GM12872 (cell line): ENCODE data around the gene UCN2.

Experiments used
- TF ChIP-seq, protein P1 (sequence below): IDR thresholded peaks from 3 replicates; pipeline ENCODE4 v1.5.1; 2011; ENCODE audit warnings: low read depth, mild to moderate bottlenecking, low read length, moderate library complexity; ENCODE audit not compliant: insufficient read depth

The UCN2 gene

DNA sequence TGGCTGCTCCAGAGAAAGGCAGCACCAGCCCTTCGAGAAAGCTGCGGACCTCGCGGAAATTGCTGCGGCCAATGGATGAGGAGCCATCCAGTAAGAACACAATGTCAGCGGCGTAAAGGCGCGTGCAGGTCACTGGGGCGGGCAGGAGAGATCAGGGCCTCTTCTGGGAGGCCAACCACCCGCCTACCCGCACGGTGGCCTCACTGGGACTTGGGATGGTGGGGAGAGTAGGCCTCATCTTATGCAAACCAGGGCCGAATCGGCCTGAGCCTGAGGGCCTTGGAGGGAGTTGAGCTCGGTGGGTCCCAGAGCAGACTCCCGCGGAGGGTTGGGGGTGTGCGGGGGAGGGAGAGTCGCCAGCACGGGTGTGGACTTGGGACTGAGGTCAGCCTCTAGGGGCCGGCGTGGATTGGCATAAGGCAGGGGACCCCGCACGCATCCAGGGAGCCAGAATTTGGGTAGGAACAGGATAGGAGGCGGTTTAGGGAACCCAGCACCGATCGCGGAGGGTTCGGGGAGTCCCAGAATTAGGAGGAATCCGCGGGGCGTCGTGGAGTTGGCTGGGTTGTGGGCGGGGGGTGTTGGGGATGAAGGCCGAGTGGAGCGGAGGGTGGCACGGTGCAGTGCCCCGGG, 31.0 kb upstream of the UCN2 start:
- TF ChIP-seq, protein P1, sequence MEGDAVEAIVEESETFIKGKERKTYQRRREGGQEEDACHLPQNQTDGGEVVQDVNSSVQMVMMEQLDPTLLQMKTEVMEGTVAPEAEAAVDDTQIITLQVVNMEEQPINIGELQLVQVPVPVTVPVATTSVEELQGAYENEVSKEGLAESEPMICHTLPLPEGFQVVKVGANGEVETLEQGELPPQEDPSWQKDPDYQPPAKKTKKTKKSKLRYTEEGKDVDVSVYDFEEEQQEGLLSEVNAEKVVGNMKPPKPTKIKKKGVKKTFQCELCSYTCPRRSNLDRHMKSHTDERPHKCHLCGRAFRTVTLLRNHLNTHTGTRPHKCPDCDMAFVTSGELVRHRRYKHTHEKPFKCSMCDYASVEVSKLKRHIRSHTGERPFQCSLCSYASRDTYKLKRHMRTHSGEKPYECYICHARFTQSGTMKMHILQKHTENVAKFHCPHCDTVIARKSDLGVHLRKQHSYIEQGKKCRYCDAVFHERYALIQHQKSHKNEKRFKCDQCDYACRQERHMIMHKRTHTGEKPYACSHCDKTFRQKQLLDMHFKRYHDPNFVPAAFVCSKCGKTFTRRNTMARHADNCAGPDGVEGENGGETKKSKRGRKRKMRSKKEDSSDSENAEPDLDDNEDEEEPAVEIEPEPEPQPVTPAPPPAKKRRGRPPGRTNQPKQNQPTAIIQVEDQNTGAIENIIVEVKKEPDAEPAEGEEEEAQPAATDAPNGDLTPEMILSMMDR: no peak

DNA sequence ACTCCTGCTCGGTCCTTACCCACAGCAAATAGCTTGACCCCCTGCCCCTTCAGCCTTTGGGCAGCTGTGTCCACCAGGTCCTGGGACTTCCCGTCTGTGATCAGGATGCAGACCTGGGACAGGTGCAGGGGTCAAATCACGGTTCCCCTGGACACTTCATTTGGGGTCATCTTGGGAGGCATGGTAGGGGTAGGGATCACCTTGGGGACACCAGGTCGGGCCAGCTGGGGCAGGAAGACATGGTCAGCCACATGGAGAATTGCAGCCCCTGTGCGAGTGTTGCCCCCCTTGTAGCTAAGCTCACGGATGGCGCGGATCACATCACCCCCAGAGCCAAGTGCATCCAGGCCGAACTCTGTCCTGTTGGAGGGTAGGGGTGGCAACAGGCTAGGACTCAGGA, 29.8 kb upstream of the UCN2 start:
- TF ChIP-seq, protein P1: no peak

DNA sequence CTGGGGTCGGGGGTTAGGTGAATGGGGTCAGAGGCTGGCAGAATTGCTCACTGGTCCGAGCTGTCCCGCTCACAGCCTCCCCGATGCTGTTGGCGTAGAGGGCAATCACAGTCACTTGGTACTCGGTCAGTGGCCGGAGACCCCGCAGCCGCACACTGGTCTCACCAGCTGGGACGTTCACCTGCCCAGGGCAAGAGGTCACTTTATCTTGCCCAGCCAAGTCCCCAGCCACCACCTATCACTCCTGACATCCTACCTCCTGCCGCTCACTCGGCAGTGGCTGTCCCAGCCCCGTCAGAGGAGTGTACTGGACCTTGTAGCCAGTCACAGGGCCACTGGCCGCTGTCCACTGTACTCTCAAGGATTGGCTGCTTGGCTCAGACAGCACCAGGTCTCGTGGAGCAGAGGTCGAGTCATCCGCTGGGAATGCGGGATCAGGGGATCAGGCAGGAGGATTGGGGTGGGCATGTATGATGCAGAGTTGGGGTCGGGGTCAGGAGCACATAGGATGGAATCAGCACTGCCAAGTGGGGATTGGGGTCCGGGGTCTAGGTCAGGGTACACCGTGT, 29.0 kb upstream of the UCN2 start:
- TF ChIP-seq, protein P1: no peak

DNA sequence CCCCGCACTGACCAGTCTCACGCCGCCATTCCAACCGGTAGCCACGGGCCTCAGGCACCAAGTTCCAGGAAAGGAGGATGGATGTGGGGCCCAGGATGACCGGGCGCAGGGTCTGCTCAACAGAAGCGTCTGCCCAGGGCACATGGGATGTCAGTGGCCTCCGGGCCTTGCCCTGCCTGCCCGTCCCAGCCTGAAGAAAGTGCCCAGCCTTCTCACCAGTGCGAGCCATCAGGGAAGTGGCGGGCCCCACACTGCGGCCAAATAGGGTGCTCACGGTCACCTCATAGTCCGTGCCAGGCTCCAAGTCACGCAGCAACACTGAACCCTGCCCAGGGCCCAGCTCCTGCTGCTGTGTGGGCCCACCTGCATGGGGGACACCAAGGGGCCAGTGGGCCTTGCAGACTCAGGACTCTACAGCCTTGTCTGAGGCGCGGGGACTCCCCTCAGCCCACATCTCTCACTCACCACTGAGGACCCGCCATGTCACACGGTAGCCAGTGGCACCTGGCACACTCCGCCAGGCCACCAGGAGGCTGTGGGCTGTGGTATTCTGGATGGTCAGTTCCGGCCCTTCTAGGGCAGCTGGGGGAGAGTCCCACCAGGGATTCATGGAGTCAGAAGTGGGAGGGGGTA, 28.4 kb upstream of the UCN2 start:
- TF ChIP-seq, protein P1: no peak

DNA sequence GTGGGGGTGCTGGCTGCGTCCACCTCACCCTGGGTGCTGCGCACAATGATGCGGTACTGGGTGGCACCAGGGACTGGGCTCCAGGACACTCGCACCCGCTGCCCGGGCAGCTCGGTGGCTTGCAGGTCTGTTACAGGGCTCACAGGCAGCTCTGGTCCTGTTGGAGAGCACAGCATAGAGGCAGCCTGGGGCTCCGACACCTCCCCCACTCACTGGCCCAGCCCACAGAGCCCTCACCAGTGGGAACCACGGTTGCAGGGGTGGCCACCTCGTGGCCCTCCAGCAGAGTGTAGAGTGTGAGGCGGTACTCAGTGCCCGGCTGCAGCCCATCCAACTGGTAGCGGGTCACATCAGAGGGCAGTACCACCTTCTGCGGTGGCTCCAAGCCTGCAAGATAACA, 27.9 kb upstream of the UCN2 start:
- TF ChIP-seq, protein P1: no peak

DNA sequence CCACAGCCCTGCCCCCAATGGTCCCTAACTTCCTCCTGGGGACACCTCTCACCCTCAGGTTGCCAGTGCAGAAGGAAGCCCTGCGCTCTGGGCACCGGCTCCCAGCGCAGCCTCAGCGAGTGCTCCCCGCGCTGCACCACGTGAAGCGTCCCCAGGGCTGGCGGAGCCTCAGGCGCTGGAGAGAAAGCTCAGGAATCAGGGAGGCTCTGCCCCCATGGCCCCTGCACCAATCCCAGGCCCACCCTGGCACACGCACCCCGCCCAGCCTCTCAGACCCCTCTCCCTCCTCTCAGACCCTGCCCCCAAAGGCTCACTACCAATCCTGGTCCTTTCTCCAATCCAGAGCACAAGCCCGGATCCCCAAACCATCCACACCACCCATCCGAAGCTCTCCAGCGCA, 24.6 kb upstream of the UCN2 start:
- TF ChIP-seq, protein P1: no peak

DNA sequence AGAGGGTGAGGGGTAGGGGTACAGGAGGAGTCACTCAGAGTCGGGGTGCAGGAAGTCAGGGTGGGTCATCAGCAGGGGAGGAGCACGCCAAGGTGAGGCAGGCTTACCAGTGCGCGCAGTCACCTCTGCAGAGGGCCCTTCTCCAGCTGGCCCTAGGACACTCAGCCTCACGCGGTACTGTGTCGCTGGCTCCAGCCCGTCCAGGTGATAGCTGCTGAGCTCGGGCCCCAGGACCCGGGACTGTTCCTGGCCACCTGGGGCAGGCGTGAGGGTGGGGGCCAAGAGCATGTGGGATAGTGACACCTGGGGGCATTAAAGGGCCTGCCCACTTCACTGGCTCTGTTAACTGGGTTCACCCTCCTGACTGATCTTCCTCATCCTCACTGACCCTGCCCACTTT, 24.1 kb upstream of the UCN2 start:
- TF ChIP-seq, protein P1: no peak
